GM19025 (cell line): ENCODE data around the gene SLC7A10.
A peak's percentile ranks its signal among the peaks of the same experiment; 100 is the strongest.
"Not testable (repeated sequence)": the region's sequence is repeated elsewhere in the genome, so short reads cannot be mapped to it uniquely, and the experiment has no call there.

Experiments
- ATAC-seq: cut with Tn5 transposase; IDR thresholded peaks from one replicate; pipeline ENCODE4 v1.9.1; 2021; ENCODE audit warnings: mild to moderate bottlenecking, low read depth, moderate library complexity; ENCODE audit not compliant: unreplicated experiment

The SLC7A10 gene

GRCh38 chr19:33189453-33189852 is 36.2 kb downstream of the SLC7A10 start:
- no peak for ATAC-seq

- ATAC-seq, result no peak
Measured at GRCh38 chr19:33187183-33187540, 38.5 kb downstream of the SLC7A10 start.

- no peak for ATAC-seq
Measured at GRCh38 chr19:33186431-33187182, 39.0 kb downstream of the SLC7A10 start.

GRCh38 chr19:33177417-33177979 is 48.2 kb downstream of the SLC7A10 start:
- no peak for ATAC-seq

- peak; percentile 76 for ATAC-seq
Measured at GRCh38 chr19:33176670-33177416, 48.8 kb downstream of the SLC7A10 start.

GRCh38 chr19:33175886-33176669 is 49.6 kb downstream of the SLC7A10 start:
- ATAC-seq, result no peak

- ATAC-seq, result no peak
Measured at GRCh38 chr19:33175156-33175782, 50.4 kb downstream of the SLC7A10 start.

GRCh38 chr19:33174186-33174585 is 51.5 kb downstream of the SLC7A10 start:
- no peak for ATAC-seq

- ATAC-seq, result no peak
Measured at GRCh38 chr19:33171916-33172359, 53.7 kb downstream of the SLC7A10 start.

GRCh38 chr19:33171222-33171795 is 54.3 kb downstream of the SLC7A10 start:
- no peak for ATAC-seq

- ATAC-seq, result no peak
Measured at GRCh38 chr19:33168528-33168927, 57.1 kb downstream of the SLC7A10 start.

GRCh38 chr19:33167438-33167837 is 58.2 kb downstream of the SLC7A10 start:
- ATAC-seq, result no peak

- ATAC-seq, result not testable (repeated sequence)
Measured at GRCh38 chr19:33166037-33166436, 59.6 kb downstream of the SLC7A10 start.

GRCh38 chr19:33163481-33163880 is 62.2 kb downstream of the SLC7A10 start:
- ATAC-seq, result no peak

- ATAC-seq, result no peak
Measured at GRCh38 chr19:33161201-33161600, 64.4 kb downstream of the SLC7A10 start.

- ATAC-seq, result no peak
Measured at GRCh38 chr19:33159893-33160292, 65.8 kb downstream of the SLC7A10 start.

- no peak for ATAC-seq
Measured at GRCh38 chr19:33159149-33159548, 66.5 kb downstream of the SLC7A10 start.
